PC-3 (cell line): ENCODE data around the gene CA10.

Source experiments
- CTCF ChIP-seq: fragments of 300-600 bp; sonication (generic); conservative IDR thresholded peaks from 2 replicates; pipeline ENCODE4 v1.5.1; 2017; ENCODE audit warnings: antibody characterized with exemption, low read depth, mild to moderate bottlenecking, low read length
- EZH2 ChIP-seq: fragments of 300-600 bp; sonication (generic); IDR thresholded peaks from one replicate; pipeline ENCODE4 v1.6.1; 2017; ENCODE audit warnings: antibody characterized with exemption, mild to moderate bottlenecking, low read length; ENCODE audit not compliant: unreplicated experiment
- EZH2phosphoT487 ChIP-seq: fragments of 300-600 bp; sonication (generic); IDR thresholded peaks from 2 replicates; pipeline ENCODE4 v1.6.1; 2018; ENCODE audit warnings: mild to moderate bottlenecking, antibody characterized with exemption, low read length, borderline replicate concordance

GRCh38 chr17:52011064-52011463, 147.4 kb downstream of the CA10 start:
- TF ChIP-seq CTCF, result no peak
- TF ChIP-seq EZH2, result no peak
- no peak for TF ChIP-seq EZH2phosphoT487
